Measurements from ENCODE around the gene NXF1.
"Not testable (repeated sequence)": the region's sequence is repeated elsewhere in the genome, so short reads cannot be mapped to it uniquely, and the experiment has no call there.

The NXF1 gene

GRCh38 chr11:62832336-62833234, 27.3 kb upstream of the NXF1 start, which contains the start of gene TEX54:
TSS of gene TEX54 (minus strand) at chr11:62832841.
- DNase-seq, result no peak

- DNase-seq, result peak; percentile 92 to 98
These were observed 26.5 kb upstream of the NXF1 start, which contains the start of gene STX5 for GRCh38 chr11:62831520-62832335. TSS of gene STX5 (minus strand) at chr11:62832051. CDS start at chr11:62831243, 808 bp downstream.

DNA sequence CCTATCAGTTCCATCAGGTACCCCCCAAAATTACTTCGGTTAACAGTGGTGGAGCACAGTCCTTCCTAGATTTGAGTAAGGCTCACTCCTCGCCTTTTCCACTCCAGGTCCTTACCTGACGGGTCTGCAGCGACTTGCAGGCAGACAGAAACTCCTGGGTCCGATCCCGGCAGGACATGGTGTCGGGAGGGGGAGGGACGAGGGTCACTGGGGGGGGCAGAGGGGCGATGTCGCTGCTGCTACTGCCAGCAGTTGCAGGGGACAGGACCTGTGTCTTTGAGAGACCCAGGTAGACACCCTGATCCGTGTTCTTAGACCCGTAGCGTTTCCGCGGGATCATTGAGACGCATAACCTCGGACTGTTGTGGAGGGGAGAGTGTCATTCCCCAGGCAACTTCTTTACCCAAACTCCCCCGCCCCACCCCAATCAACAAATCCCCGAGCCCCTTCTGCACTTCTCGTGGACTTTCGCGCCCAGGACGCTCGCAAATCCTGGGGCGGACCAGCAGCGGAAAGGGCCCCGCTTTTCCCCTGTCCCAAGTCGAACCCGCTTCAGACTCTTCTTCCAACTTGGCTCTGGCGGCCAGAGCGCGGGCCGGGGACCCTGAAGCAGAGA, 25.8 kb upstream of the NXF1 start:
- no peak for DNase-seq

DNA sequence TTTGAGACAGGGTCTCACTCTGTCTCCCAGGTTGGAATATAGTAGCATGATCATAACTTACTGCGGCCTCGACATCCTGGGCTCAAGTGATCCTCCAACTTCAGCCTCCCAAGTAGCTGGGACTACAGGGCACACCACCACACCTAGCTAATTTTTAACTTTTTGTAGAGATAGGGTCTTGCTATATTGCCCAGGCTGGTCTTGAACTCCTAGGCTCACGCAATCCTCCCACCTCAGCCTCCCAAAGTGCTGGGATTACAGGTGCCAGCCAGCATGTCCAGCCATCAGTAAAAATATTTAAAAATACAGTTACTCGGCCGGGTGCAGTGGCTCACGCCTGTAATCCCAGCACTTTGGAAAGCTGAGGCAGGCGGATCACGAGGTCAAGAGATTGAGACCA, 22.9 kb upstream of the NXF1 start:
- not testable (repeated sequence) for DNase-seq

GRCh38 chr11:62823677-62824076, 18.4 kb upstream of the NXF1 start:
- DNase-seq, result no peak

DNA sequence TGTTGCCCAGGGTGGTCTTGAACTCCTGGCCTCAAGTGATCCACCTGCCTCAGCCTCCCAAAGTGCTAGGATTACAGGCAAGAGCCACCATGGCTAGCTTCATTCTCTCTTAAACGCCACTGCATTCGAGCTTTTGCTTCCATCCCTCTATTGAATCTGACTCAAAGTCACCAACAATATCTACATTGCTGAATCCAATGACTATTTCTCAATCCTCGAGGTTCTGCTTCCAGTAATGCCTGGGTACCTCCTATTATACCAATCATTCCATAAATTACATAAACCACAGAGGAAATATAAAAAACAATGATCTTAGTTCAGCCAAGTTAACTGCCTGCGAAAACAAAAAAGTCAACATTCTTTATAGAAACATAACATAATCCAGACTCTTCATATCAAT, 11.9 kb upstream of the NXF1 start:
- DNase-seq, result no peak

DNA sequence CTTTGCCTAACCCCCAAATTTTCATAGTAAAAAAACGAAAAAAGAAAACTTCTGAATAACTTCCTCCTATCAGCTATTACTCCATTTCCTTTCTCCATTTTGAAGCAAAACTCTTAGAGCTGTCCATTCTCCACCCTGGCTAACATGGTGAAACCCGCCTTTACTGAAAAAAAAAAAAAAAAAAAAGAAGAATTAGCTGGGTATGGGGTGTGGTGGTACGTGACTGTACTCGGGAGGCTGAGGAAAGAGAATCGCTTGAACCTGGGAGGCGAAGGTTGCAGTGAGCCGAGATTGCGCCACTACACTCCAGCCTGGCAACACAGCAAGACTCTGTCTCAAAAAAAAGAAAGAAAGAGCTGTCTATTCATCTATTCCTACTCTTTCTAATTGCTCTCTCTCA, 11.3 kb upstream of the NXF1 start:
- DNase-seq, result no peak

- DNase-seq, result no peak
These were observed 6.4 kb upstream of the NXF1 start for GRCh38 chr11:62811659-62812058.

DNA sequence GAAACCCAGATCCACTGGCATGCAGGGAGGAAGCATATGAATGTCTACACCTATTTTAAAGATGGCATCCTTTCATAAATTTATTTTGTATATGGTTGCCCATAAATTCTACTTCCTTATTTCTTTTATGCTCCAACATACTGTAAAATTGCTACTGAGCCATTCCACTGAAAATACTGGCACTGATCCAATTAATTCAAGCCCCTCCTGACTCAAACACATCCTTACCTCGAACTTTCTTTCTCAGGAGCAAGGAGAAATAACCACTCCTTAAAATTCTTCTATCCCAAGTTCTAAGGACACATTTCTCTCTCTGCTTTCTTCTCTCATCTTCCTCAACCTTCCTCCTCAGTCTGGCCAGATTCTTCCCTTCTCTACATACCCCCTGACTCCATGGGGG, 5.5 kb upstream of the NXF1 start:
- DNase-seq, result no peak

GRCh38 chr11:62806611-62807121, 1.4 kb upstream of the NXF1 start:
- DNase-seq, result no peak

DNA sequence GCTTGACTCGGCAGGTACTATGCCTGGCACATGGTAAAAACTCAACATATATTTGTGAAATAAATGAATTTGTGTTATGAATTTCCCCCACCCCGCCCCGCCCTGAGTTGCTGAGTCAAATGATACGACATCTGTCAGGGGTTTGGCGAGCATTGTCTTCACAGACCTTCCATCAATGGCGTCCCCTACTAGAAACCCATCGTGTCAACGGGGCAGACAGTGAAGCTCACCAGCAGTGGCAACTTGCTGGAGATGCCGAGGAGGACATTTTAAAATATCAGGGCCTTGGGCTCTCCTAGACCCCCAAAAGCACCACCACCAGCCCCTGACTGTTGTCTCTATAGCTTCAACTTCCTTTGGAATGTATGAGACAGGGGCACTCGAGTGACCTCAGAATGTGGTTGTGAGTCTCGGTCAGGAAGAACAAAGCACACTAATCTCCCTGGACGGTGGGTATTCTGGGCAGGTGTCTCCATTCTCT, 761 bp upstream of the NXF1 start:
- no peak for DNase-seq

DNA sequence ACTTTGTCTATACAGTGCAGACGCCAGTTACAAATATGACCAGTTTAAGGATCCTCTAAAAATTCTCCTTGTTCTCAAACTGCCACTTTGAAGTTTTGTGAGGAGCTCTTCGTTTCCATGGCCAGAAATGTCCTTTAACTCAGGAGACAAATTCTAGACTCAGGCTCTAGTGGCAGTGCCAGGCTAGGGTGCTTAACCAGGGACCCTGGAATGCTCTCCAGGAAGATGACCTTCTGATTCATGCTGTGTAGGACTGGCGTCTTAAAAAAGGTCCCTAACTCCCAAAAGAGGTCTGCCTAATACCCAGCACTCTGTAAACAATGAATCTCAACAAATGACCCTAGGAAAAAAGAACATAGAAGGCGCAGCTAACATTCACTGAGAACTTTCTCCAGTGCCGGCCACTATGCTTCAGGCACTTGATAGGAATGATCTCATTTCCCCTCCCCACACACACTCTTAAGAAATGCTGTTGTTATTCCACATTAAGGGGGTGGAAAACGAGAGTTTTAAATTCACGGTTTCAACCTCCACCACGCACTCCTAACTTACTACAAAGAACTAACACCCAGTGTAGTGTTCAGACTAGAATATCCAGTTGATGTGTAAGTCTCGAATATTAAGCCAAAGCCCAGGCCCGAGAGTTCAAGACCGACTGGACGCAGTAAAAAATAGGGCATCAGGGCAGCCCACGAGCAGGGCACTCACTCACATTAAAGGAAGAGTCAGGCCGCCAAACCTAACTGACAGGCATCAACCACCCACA, 747 bp downstream of the NXF1 start:
- DNase-seq, result peak in 1 of 2 experiments; percentile 11

DNA sequence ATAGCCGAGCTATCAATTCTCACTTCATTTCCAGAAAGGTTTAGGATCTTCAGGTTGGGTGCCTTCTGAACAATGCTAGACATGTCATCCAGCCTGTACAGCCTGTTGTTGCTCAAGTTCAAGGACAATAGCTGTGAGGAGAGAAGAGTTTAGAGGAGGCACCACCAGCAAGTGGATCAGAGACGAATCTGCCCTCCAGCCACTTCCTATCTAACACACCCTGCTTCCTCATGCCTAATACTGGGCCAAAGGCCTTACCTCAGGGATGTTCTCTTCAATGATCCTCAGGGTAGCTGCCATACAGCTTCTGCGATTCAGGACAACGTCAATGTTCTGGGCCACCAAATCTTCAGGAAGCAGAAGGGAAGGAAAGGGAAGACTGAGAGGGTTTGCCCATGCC, 4.2 kb downstream of the NXF1 start:
- no peak for DNase-seq

- no peak for DNase-seq
These were observed 5.8 kb downstream of the NXF1 start for GRCh38 chr11:62799486-62799885.

- DNase-seq, result no peak
These were observed 9.0 kb downstream of the NXF1 start for GRCh38 chr11:62796281-62796680.

- no peak for DNase-seq
These were observed 11.0 kb downstream of the NXF1 start for GRCh38 chr11:62794201-62794775.

DNA sequence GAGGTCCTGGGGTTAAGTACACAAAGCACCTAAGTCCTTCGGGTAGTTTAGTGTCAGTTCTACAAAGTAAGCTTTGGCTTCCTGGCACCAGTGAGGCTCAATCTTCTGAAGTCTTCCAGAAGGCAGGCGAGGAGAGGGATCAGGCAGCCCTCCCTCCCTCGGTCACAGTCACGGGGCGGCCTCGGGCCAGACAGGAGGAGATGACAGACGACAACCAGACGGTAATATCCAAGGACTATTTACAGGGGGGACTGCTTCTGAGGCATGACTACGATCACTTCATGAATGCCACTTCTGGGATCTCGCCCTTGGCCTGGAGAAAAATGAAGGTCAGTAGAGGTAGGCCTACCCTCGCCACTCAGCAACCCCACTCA, 13.1 kb downstream of the NXF1 start:
- DNase-seq, result no peak

DNA sequence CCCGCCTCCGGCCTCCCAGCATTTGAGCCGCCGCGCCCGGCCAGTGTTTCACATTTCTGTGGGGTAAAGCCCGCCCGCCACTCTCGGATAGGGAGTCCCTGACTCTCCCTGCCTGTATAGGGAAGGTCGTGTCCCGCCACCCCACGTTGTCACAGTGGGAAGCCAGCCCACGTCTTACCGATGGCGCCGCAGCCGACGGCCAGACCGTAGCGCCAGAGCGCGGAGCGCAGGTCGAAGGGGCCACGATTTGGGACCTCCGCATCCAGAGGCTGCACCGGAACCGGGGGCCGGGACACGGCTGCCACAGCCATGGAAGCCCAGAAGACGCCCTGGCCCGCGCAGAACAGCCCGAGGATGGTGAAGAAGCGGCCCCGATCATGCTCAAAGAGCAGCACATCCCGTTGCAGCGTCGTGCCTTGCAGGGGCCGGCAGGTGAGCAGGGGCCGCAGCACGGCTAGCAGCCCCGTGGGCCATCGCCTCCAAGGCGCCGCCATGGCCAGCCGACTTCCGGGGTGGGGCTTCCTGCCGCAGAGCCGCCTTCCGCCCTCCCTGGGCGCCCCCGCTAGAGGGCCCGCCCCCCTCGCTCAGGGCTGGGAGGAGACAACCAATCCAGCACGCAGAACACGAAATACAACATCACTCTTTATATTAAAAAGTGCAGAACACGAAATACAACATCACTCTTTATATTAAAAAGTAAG, 13.6 kb downstream of the NXF1 start, which contains the start of gene TMEM223:
Gene TMEM223 (minus strand): TSS at position 506 of the 701 bp plus-strand sequence. CDS start 12 bp downstream, at position 494.
- peak; percentile 55 to 78 for DNase-seq

GRCh38 chr11:62789576-62789975, 15.7 kb downstream of the NXF1 start:
- DNase-seq, result no peak

GRCh38 chr11:62788991-62789390, 16.2 kb downstream of the NXF1 start:
- DNase-seq, result no peak

Measured in SW 1271 (cell line).